Purkinje cell (primary cell): ENCODE measurements around the gene PRUNE1. TPM values are rescaled to one million over a fixed set of nuclear protein-coding genes. Genes with fewer than 3 reads are reported as not detected.

Experiments used
- polyA plus RNA-seq: library from polyadenylated mRNA; unstranded; fragments of >200 nt; fragmentation: Nextera tagmentation; gene quantifications from 2 replicates; pipeline ENCODE4 v1.2.1, GENCODE V29; 2014

Gene PRUNE1
- 13.0 and 22.9 TPM in 2 replicates for polyA plus RNA-seq

GRCh38 chr1:151008244-151009205 lies at the start of gene PRUNE1:
TSS of gene PRUNE1 (plus strand) at chr1:151008449. CDS start at chr1:151008633, 184 bp downstream.

GRCh38 chr1:150974580-150975478 lies 33.4 kb upstream of the PRUNE1 start, which contains the start of gene CERS2:
TSS of gene CERS2 (minus strand) at chr1:150974835. CDS start at chr1:150969090, 5,745 bp downstream.

GRCh38 chr1:150981805-150982712 lies 26.2 kb upstream of the PRUNE1 start, which contains the start of gene ANXA9:
TSS of gene ANXA9 (plus strand) at chr1:150982292. CDS start at chr1:150983106, 814 bp downstream.

GRCh38 chr1:151006327-151007052 lies 1.8 kb upstream of the PRUNE1 start, which contains the start of gene MINDY1:
TSS of gene MINDY1 (minus strand) at chr1:151006902. CDS start at chr1:151002617, 4,285 bp downstream.

GRCh38 chr1:151036356-151036755 lies 28.1 kb downstream of the PRUNE1 start, which contains the start of gene BNIPL:
TSS of gene BNIPL (plus strand) at chr1:151036586. CDS start at chr1:151036726, 140 bp downstream.

GRCh38 chr1:151047591-151047924 lies 39.3 kb downstream of the PRUNE1 start, which contains the start of gene C1orf56:
TSS of gene C1orf56 (plus strand) at chr1:151047751. CDS start at chr1:151047848, 97 bp downstream.

GRCh38 chr1:151059109-151060006 lies 51.1 kb downstream of the PRUNE1 start, which contains the start of gene CDC42SE1:
TSS of gene CDC42SE1 (minus strand) at chr1:151059622. CDS start at chr1:151055730, 3,892 bp downstream.

GRCh38 chr1:151060007-151060656 lies 51.9 kb downstream of the PRUNE1 start, which contains the start of gene MLLT11:
TSS of gene MLLT11 (plus strand) at chr1:151060397. CDS start at chr1:151067225, 6,828 bp downstream.

GRCh38 chr1:151070474-151071276 lies 62.4 kb downstream of the PRUNE1 start, which contains the start of gene GABPB2:
TSS of gene GABPB2 (plus strand) at chr1:151070761. CDS start at chr1:151088190, 17,429 bp downstream.

Other genes with a start within 250 kb of the PRUNE1 start
- gene CTSS, start 242.7 kb upstream of the PRUNE1 start, polyA plus RNA-seq, result 0.66 and 1.7 TPM in 2 replicates
- gene CTSK, start 200.2 kb upstream of the PRUNE1 start, polyA plus RNA-seq, result 3.8 and 11.7 TPM in 2 replicates
- gene ARNT, start 131.8 kb upstream of the PRUNE1 start, polyA plus RNA-seq, result 13.5 and 18.7 TPM in 2 replicates
- gene CTXND2, start 121.3 kb upstream of the PRUNE1 start, polyA plus RNA-seq, result not detected in 2 replicates
- 7.4 and 12.1 TPM in 2 replicates for gene SETDB1, start 82.1 kb upstream of the PRUNE1 start, polyA plus RNA-seq
- 2.0 and 2.5 TPM in 2 replicates for gene CERS2, start 33.6 kb upstream of the PRUNE1 start, polyA plus RNA-seq
- not detected in 2 replicates for gene ANXA9, start 26.2 kb upstream of the PRUNE1 start, polyA plus RNA-seq
- gene MINDY1, start 1.5 kb upstream of the PRUNE1 start, polyA plus RNA-seq, result 0.55 and 1.1 TPM in 2 replicates
- 0.26 and 0.60 TPM in 2 replicates for gene BNIPL, start 28.1 kb downstream of the PRUNE1 start, polyA plus RNA-seq
- gene C1orf56, start 39.3 kb downstream of the PRUNE1 start, polyA plus RNA-seq, result 12.8 and 18.3 TPM in 2 replicates
- 11.7 and 17.5 TPM in 2 replicates for gene CDC42SE1, start 51.2 kb downstream of the PRUNE1 start, polyA plus RNA-seq
- 149 and 204 TPM in 2 replicates for gene MLLT11, start 51.9 kb downstream of the PRUNE1 start, polyA plus RNA-seq
- gene GABPB2, start 62.3 kb downstream of the PRUNE1 start, polyA plus RNA-seq, result 3.0 and 6.1 TPM in 2 replicates
- 0.95 and 2.5 TPM in 2 replicates for gene SEMA6C, start 138.2 kb downstream of the PRUNE1 start, polyA plus RNA-seq
- not detected in 2 replicates for gene TNFAIP8L2, start 148.2 kb downstream of the PRUNE1 start, polyA plus RNA-seq
- gene LYSMD1, start 157.5 kb downstream of the PRUNE1 start, polyA plus RNA-seq, result 19.2 and 19.6 TPM in 2 replicates
- gene SCNM1, start 157.7 kb downstream of the PRUNE1 start, polyA plus RNA-seq, result 138 and 168 TPM in 2 replicates
- not detected in 2 replicates for gene TMOD4, start 167.5 kb downstream of the PRUNE1 start, polyA plus RNA-seq
- gene VPS72, start 181.7 kb downstream of the PRUNE1 start, polyA plus RNA-seq, result 9.7 and 12.8 TPM in 2 replicates
- gene PIP5K1A, start 190.1 kb downstream of the PRUNE1 start, polyA plus RNA-seq, result 2.9 and 3.3 TPM in 2 replicates
- gene PSMD4, start 246.3 kb downstream of the PRUNE1 start, polyA plus RNA-seq, result 80.4 and 119 TPM in 2 replicates